Measurements from ENCODE around the gene SPTSSB.

GRCh38 chr3:161319867-161320266, 51.5 kb downstream of the SPTSSB start:
- TF ChIP-seq CTCF (IDR thresholded peaks at IDR 0.05) (no peak), POLR2A (IDR thresholded peaks at IDR 0.05) (no peak)

All from thyroid gland (tissue), 4 donors.